Measurements from ENCODE around the gene NTNG2.

The NTNG2 gene

GRCh38 chr9:132274861-132275260 lies 113.0 kb downstream of the NTNG2 start:
- TF ChIP-seq ZNF274 (IDR thresholded peaks at IDR 0.05; ENCODE audit: low read depth, low read length): no peak
- no peak overlapping the region for H3K4me3 ChIP-seq (ENCODE audit: low read length)

GRCh38 chr9:132283165-132283564 lies 121.3 kb downstream of the NTNG2 start:
- H3K4me3 ChIP-seq (ENCODE audit: low read length): no peak overlapping the region
- TF ChIP-seq ZNF274 (IDR thresholded peaks at IDR 0.05; ENCODE audit: low read depth, low read length): no peak

- no peak overlapping the region for H3K4me3 ChIP-seq (ENCODE audit: low read length)
- no peak for TF ChIP-seq ZNF274 (IDR thresholded peaks at IDR 0.05; ENCODE audit: low read depth, low read length)
These were observed 122.0 kb downstream of the NTNG2 start for GRCh38 chr9:132283863-132284262.

GRCh38 chr9:132287256-132287760 lies 125.5 kb downstream of the NTNG2 start:
- no peak overlapping the region for H3K4me3 ChIP-seq (ENCODE audit: low read length)
- no peak for TF ChIP-seq ZNF274 (IDR thresholded peaks at IDR 0.05; ENCODE audit: low read depth, low read length)

GRCh38 chr9:132288361-132288760 lies 126.5 kb downstream of the NTNG2 start:
- H3K4me3 ChIP-seq (ENCODE audit: low read length): no peak overlapping the region
- no peak for TF ChIP-seq ZNF274 (IDR thresholded peaks at IDR 0.05; ENCODE audit: low read depth, low read length)

- no peak overlapping the region for H3K4me3 ChIP-seq (ENCODE audit: low read length)
- no peak for TF ChIP-seq ZNF274 (IDR thresholded peaks at IDR 0.05; ENCODE audit: low read depth, low read length)
These were observed 127.1 kb downstream of the NTNG2 start for GRCh38 chr9:132288966-132289365.

- H3K4me3 ChIP-seq (ENCODE audit: low read length): no peak overlapping the region
- no peak for TF ChIP-seq ZNF274 (IDR thresholded peaks at IDR 0.05; ENCODE audit: low read depth, low read length)
These were observed 131.4 kb downstream of the NTNG2 start for GRCh38 chr9:132293145-132293721.
